AG09319 (cell line): ENCODE results near the gene CD81.

Source experiments
- DNase-seq: peaks from one replicate; pipeline ENCODE4 v3.0.0-alpha.2; 2010; ENCODE audit warnings: low read depth; ENCODE audit errors: extremely low read depth
- CTCF ChIP-seq: IDR thresholded peaks from 2 replicates; pipeline ENCODE4 v1.5.1; 2011; ENCODE audit warnings: low read depth, mild to moderate bottlenecking, inconsistent platforms, low read length, moderate library complexity

The CD81 gene

GRCh38 chr11:2442589-2442988 lies 65.5 kb downstream of the CD81 start:
- no peak for DNase-seq
- no peak for TF ChIP-seq CTCF

GRCh38 chr11:2443406-2443805 lies 66.3 kb downstream of the CD81 start:
- no peak for DNase-seq
- no peak for TF ChIP-seq CTCF

GRCh38 chr11:2443881-2444820 lies 67.0 kb downstream of the CD81 start, which contains the start of gene TRPM5:
Gene TRPM5, minus strand, starts transcription at chr11:2444514. Its CDS starts 21,478 bp downstream, at chr11:2423036.
- TF ChIP-seq CTCF, result no peak
- DNase-seq, result no peak

GRCh38 chr11:2444821-2445745 lies 68.0 kb downstream of the CD81 start, which contains the start of gene KCNQ1:
Gene KCNQ1, plus strand, starts transcription at chr11:2445008. Its CDS starts 91 bp downstream, at chr11:2445099.
- no peak for TF ChIP-seq CTCF
- no peak for DNase-seq

- no peak for TF ChIP-seq CTCF
- DNase-seq, result no peak
These were observed 68.8 kb downstream of the CD81 start for GRCh38 chr11:2445746-2446551.

- no peak for DNase-seq
- no peak for TF ChIP-seq CTCF
These were observed 69.6 kb downstream of the CD81 start for GRCh38 chr11:2446590-2447252.
